Measurements from ENCODE around the gene FOXP1. TPM values are rescaled to one million over a fixed set of nuclear protein-coding genes. Genes with fewer than 3 reads are reported as not detected.

FOXP1 gene
- polyA plus RNA-seq, 1 donor (not counting 4 experiments of a cell fraction or from before 2014, with no cell fraction given), result 14.6 TPM

- no peak for TF ChIP-seq CTCF (optimal IDR thresholded peaks at IDR 0.05 in 1 of 3, IDR thresholded peaks at IDR 0.05 in 1 of 3, conservative IDR thresholded peaks at IDR 0.05 in 1 of 3; ENCODE audit: extremely low read depth in 1 of 3, insufficient read depth in 2 of 3, low read length in 3 of 3)
- no peak for TF ChIP-seq EZH2 (IDR thresholded peaks at IDR 0.05; ENCODE audit: low read length)
- no peaks in the 10 kb centered on the region for H3K9me3 ChIP-seq (ENCODE audit: control insufficient read depth, low read depth, low read length)
- FAIRE-seq, result peak; percentile 72
- H3K9me1 ChIP-seq (ENCODE audit: control insufficient read depth, extremely low read depth, insufficient read depth, low read length), result no peaks in the 10 kb centered on the region
- H3K4me1 ChIP-seq (ENCODE audit: control insufficient read depth, extremely low read depth, insufficient read depth, low read length), result peaks cover 64% of the 10 kb centered on the region
- H3K27me3 ChIP-seq (ENCODE audit: control insufficient read depth, extremely low read depth, insufficient read depth, low read length), result no peaks in the 10 kb centered on the region
- DNase-seq (ENCODE audit: low read depth, low spot score), result no peak
- no peak overlapping the region for H2AFZ ChIP-seq (ENCODE audit: control insufficient read depth, low read length)
- dilution Hi-C loops (cut with MboI; ENCODE audit: extremely low pct_ligation_motif_present, low sequenced_read_pairs), result no loop called here
- peak overlapping the region; percentile 97 for H3K27ac ChIP-seq (ENCODE audit: control insufficient read depth, insufficient read depth, low read length)
- H3K9ac ChIP-seq (ENCODE audit: control insufficient read depth, extremely low read depth, insufficient read depth, low read length), result peak overlapping the region; percentile 19
- H3K4me2 ChIP-seq (ENCODE audit: control insufficient read depth, extremely low read depth, insufficient read depth, low read depth, low read length), result peak overlapping the region; percentile 98
- no peaks in the 10 kb centered on the region for H3K36me3 ChIP-seq (ENCODE audit: control insufficient read depth in 2 of 2, extremely low read depth in 1 of 2, insufficient read depth in 2 of 2, low read length in 2 of 2)
- peaks cover 71% of the 10 kb centered on the region for H3K79me2 ChIP-seq (ENCODE audit: control insufficient read depth, insufficient read depth, low read length)
- peak overlapping the region in 1 of 3 experiments; percentile 70 for H3K4me3 ChIP-seq (ENCODE audit: control insufficient read depth in 2 of 3, extremely low read depth in 1 of 3, insufficient read depth in 2 of 3, low read depth in 1 of 3, low read length in 3 of 3)
- no peaks in the 10 kb centered on the region for H4K20me1 ChIP-seq (ENCODE audit: control insufficient read depth, extremely low read depth, insufficient read depth, low read length)
Measured at GRCh38 chr3:71060536-71060935, 523.0 kb downstream of the FOXP1 start.

- Histone ChIP-seq H2AFZ (ENCODE audit: control insufficient read depth, low read length) (peak overlapping the region; percentile 31), H3K9me1 (ENCODE audit: control insufficient read depth, extremely low read depth, insufficient read depth, low read length) (no peaks in the 10 kb centered on the region), H3K27me3 (ENCODE audit: control insufficient read depth, extremely low read depth, insufficient read depth, low read length) (no peaks in the 10 kb centered on the region), H3K79me2 (ENCODE audit: control insufficient read depth, insufficient read depth, low read length) (peaks cover 79% of the 10 kb centered on the region), H4K20me1 (ENCODE audit: control insufficient read depth, extremely low read depth, insufficient read depth, low read length) (no peaks in the 10 kb centered on the region), H3K36me3 (ENCODE audit: control insufficient read depth in 2 of 2, extremely low read depth in 1 of 2, insufficient read depth in 2 of 2, low read length in 2 of 2) (peaks cover 0 to 16% of the 10 kb centered on the region in 2 experiments), H3K4me2 (ENCODE audit: control insufficient read depth, extremely low read depth, insufficient read depth, low read depth, low read length) (peak overlapping the region; percentile 98), H3K27ac (ENCODE audit: control insufficient read depth, insufficient read depth, low read length) (peak overlapping the region; percentile 97), H3K9ac (ENCODE audit: control insufficient read depth, extremely low read depth, insufficient read depth, low read length) (peak overlapping the region; percentile 73), H3K4me1 (ENCODE audit: control insufficient read depth, extremely low read depth, insufficient read depth, low read length) (peaks cover 61% of the 10 kb centered on the region), H3K4me3 (ENCODE audit: control insufficient read depth in 2 of 3, extremely low read depth in 1 of 3, insufficient read depth in 2 of 3, low read depth in 1 of 3, low read length in 3 of 3) (peak overlapping the region in 2 of 3 experiments; percentile 53 to 64), H3K9me3 (ENCODE audit: control insufficient read depth, low read depth, low read length) (no peaks in the 10 kb centered on the region)
- no peak for TF ChIP-seq EZH2 (IDR thresholded peaks at IDR 0.05; ENCODE audit: low read length)
- TF ChIP-seq CTCF (optimal IDR thresholded peaks at IDR 0.05 in 1 of 3, IDR thresholded peaks at IDR 0.05 in 1 of 3, conservative IDR thresholded peaks at IDR 0.05 in 1 of 3; ENCODE audit: extremely low read depth in 1 of 3, insufficient read depth in 2 of 3, low read length in 3 of 3), result no peak
- DNase-seq (ENCODE audit: low read depth, low spot score) (no peak), FAIRE-seq (peak; percentile 90)
- dilution Hi-C loops (cut with MboI; ENCODE audit: extremely low pct_ligation_motif_present, low sequenced_read_pairs), result no loop called here
Measured at GRCh38 chr3:71057526-71057894, 526.0 kb downstream of the FOXP1 start.

Data from keratinocyte (primary cell).